Bronchial epithelial cell (primary cell): Measurements from ENCODE around the gene UBE2D2. TPM values are rescaled to one million over a fixed set of nuclear protein-coding genes. Genes with fewer than 3 reads are reported as not detected.

Experiments used
- DNase-seq: peaks from one replicate; pipeline ENCODE4 v3.0.0-alpha.2; 2010; ENCODE audit warnings: low read depth
- FAIRE-seq: peaks from 2 replicates; lab custom pipeline; 2011; peaks lifted over from hg19 to GRCh38; lab: Jason Lieb, UNC
- H3K27me3 ChIP-seq: 2 replicates; pipeline ENCODE4 v1.5.1; 2011; ENCODE audit warnings: low read length; ENCODE audit not compliant: control insufficient read depth, insufficient read depth
- H3K36me3 ChIP-seq: 2 replicates; pipeline ENCODE4 v1.5.1; 2011; ENCODE audit warnings: low read length; ENCODE audit not compliant: control insufficient read depth, insufficient read depth
- H3K4me3 ChIP-seq: 2 replicates; pipeline ENCODE4 v1.5.1; 2011; ENCODE audit warnings: mild to moderate bottlenecking, low read depth, low read length, control low read depth
- CTCF ChIP-seq: IDR thresholded peaks from 2 replicates; pipeline ENCODE4 v1.5.1; 2011; ENCODE audit warnings: mild to moderate bottlenecking, moderate library complexity, low read length, control low read depth, inconsistent platforms; ENCODE audit not compliant: insufficient read depth, severe bottlenecking
- total RNA-seq: library from RNA; depleted of rRNA; stranded (reverse); fragments of >200 nt; gene quantifications from 2 replicates; pipeline ENCODE4 v1.2.1, GENCODE V29; 2014

UBE2D2 gene
- total RNA-seq, 1 donor from 2014 or later = 52.1 TPM

- no peaks in the 10 kb centered on the region for H3K36me3 ChIP-seq
- no peak for TF ChIP-seq CTCF
- no peak overlapping the region for H3K4me3 ChIP-seq
- FAIRE-seq = no peak
- H3K27me3 ChIP-seq = no peaks in the 10 kb centered on the region
- DNase-seq = no peak
Observed at GRCh38 chr5:139663207-139664085, 102.3 kb downstream of the UBE2D2 start.

GRCh38 chr5:139664086-139664693 lies 103.1 kb downstream of the UBE2D2 start:
- no peak for TF ChIP-seq CTCF
- DNase-seq = no peak
- Histone ChIP-seq H3K36me3 (no peaks in the 10 kb centered on the region), H3K4me3 (no peak overlapping the region), H3K27me3 (no peaks in the 10 kb centered on the region)
- FAIRE-seq = no peak

- DNase-seq (no peak), FAIRE-seq (no peak)
- Histone ChIP-seq H3K4me3 (no peak overlapping the region), H3K27me3 (no peaks in the 10 kb centered on the region), H3K36me3 (no peaks in the 10 kb centered on the region)
- TF ChIP-seq CTCF = no peak
Observed at GRCh38 chr5:139664727-139665351, 103.7 kb downstream of the UBE2D2 start.

- H3K4me3 ChIP-seq = no peak overlapping the region
- TF ChIP-seq CTCF = no peak
- no peak for FAIRE-seq
- H3K27me3 ChIP-seq = no peaks in the 10 kb centered on the region
- DNase-seq = no peak
- no peaks in the 10 kb centered on the region for H3K36me3 ChIP-seq
Observed at GRCh38 chr5:139665626-139666025, 104.5 kb downstream of the UBE2D2 start.

- Histone ChIP-seq H3K4me3 (no peak overlapping the region), H3K27me3 (no peaks in the 10 kb centered on the region), H3K36me3 (no peaks in the 10 kb centered on the region)
- DNase-seq (no peak), FAIRE-seq (no peak)
- TF ChIP-seq CTCF = no peak
Observed at GRCh38 chr5:139666551-139666950, 105.4 kb downstream of the UBE2D2 start.
